Chondrocyte (in vitro differentiated cells): Measurements from ENCODE around the gene SH3BGR. TPM values are rescaled to one million over a fixed set of nuclear protein-coding genes. Genes with fewer than 3 reads are reported as not detected.

Experiments
- DNase-seq: peaks from one replicate; pipeline ENCODE4 v3.0.0; 2021; ENCODE audit warnings: mixed read lengths, low spot score
- H3K27ac Mint-ChIP-seq: one replicate; pipeline ENCODE4 v1.8.0; 2021; ENCODE audit warnings: mild to moderate bottlenecking, moderate library complexity, mixed read lengths; ENCODE audit not compliant: unreplicated experiment
- H3K27me3 Mint-ChIP-seq: 2 replicates; pipeline ENCODE4 v1.8.0; 2021; ENCODE audit warnings: low read depth, mixed read lengths
- H3K36me3 Mint-ChIP-seq: 2 replicates; pipeline ENCODE4 v1.8.0; 2021; ENCODE audit warnings: low read depth, mixed read lengths
- H3K4me1 Mint-ChIP-seq: 2 replicates; pipeline ENCODE4 v1.8.0; 2021; ENCODE audit warnings: low read depth, mild to moderate bottlenecking, mixed read lengths
- H3K4me3 Mint-ChIP-seq: one replicate; pipeline ENCODE4 v1.8.0; 2021; ENCODE audit warnings: mild to moderate bottlenecking, moderate library complexity, mixed read lengths; ENCODE audit not compliant: unreplicated experiment
- H3K9me3 Mint-ChIP-seq: 2 replicates; pipeline ENCODE4 v1.8.0; 2021; ENCODE audit warnings: low read depth, mixed read lengths
- CTCF ChIP-seq: fragments of 200-600 bp; sonication (generic); IDR thresholded peaks from 2 replicates; pipeline ENCODE4 v1.5.0; 2021; ENCODE audit warnings: antibody characterized with exemption, mild to moderate bottlenecking, moderate library complexity
- total RNA-seq: library from RNA; stranded (reverse); gene quantifications from 3 replicates; pipeline ENCODE4 v1.2.1, GENCODE V29; 2021

SH3BGR gene
- total RNA-seq, 1 donor from 2014 or later = 3.3 TPM

DNA sequence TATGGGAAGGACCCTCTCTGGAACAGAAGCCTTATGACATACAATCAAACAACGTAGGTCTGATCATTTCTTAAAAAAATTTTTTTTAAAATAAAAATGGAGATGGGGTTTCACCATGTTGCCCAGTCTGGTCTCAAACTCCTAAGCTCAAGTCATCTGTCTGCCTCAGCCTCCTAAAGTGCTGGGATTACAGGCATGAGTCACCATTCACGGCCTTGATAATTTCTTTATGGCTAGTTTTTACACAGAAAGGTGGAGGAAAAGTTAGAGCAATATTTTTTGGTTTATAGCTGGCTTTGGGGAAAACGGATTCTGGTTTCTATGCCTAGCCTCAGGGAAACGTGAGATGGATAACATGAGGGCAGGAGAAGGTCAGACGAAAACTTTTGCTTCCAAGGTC lies 91.0 kb downstream of the SH3BGR start:
- H3K36me3 Mint-ChIP-seq = no peaks in the 10 kb centered on the region
- DNase-seq = no peak
- H3K27ac Mint-ChIP-seq = no peak overlapping the region
- peaks cover 6% of the 10 kb centered on the region for H3K27me3 Mint-ChIP-seq
- peaks cover 8% of the 10 kb centered on the region for H3K9me3 Mint-ChIP-seq
- H3K4me3 Mint-ChIP-seq = no peak overlapping the region
- no peak for TF ChIP-seq CTCF
- H3K4me1 Mint-ChIP-seq = no peaks in the 10 kb centered on the region

GRCh38 chr21:39546522-39546921 lies 94.8 kb downstream of the SH3BGR start:
- no peaks in the 10 kb centered on the region for H3K4me1 Mint-ChIP-seq
- no peaks in the 10 kb centered on the region for H3K36me3 Mint-ChIP-seq
- peaks cover 4% of the 10 kb centered on the region for H3K9me3 Mint-ChIP-seq
- no peak for DNase-seq
- H3K27me3 Mint-ChIP-seq = peaks cover 7% of the 10 kb centered on the region
- no peak overlapping the region for H3K4me3 Mint-ChIP-seq
- TF ChIP-seq CTCF = no peak
- no peak overlapping the region for H3K27ac Mint-ChIP-seq

DNA sequence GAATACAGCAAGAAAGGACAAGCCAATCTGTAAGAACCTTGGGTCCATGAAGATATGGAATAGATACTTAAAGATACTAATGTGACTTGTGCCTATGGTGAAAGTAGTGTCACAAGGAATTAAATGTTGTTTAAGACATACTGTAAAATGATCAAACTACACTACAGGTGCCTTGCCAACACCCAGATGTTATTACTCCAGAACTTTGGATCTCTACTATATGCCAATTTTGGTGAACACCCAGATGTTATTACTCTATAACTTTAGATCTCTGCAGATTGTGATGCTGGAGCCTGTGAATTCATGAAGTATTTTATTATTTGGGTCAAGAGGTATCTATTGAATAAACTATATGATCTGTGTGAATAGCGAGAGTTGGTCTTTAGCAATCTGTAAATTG lies 101.1 kb downstream of the SH3BGR start:
- TF ChIP-seq CTCF = no peak
- H3K9me3 Mint-ChIP-seq = peaks cover 3% of the 10 kb centered on the region
- no peak for DNase-seq
- H3K36me3 Mint-ChIP-seq = no peaks in the 10 kb centered on the region
- H3K27ac Mint-ChIP-seq = no peak overlapping the region
- no peaks in the 10 kb centered on the region for H3K4me1 Mint-ChIP-seq
- H3K4me3 Mint-ChIP-seq = no peak overlapping the region
- peaks cover 17% of the 10 kb centered on the region for H3K27me3 Mint-ChIP-seq

GRCh38 chr21:39553331-39553730 lies 101.6 kb downstream of the SH3BGR start:
- DNase-seq = no peak
- Mint-ChIP-seq H3K4me3 (no peak overlapping the region), H3K4me1 (no peaks in the 10 kb centered on the region), H3K9me3 (peaks cover 5% of the 10 kb centered on the region), H3K27ac (no peak overlapping the region), H3K27me3 (peaks cover 17% of the 10 kb centered on the region), H3K36me3 (no peaks in the 10 kb centered on the region)
- no peak for TF ChIP-seq CTCF

GRCh38 chr21:39555911-39556590 lies 104.3 kb downstream of the SH3BGR start:
- no peak for TF ChIP-seq CTCF
- H3K27me3 Mint-ChIP-seq = peaks cover 16% of the 10 kb centered on the region
- no peak overlapping the region for H3K4me3 Mint-ChIP-seq
- no peak overlapping the region for H3K27ac Mint-ChIP-seq
- H3K9me3 Mint-ChIP-seq = peaks cover 6% of the 10 kb centered on the region
- no peak for DNase-seq
- H3K36me3 Mint-ChIP-seq = no peaks in the 10 kb centered on the region
- H3K4me1 Mint-ChIP-seq = no peaks in the 10 kb centered on the region
